KG1 (cell line): ENCODE results near the gene KIF13A.
"Not testable (repeated sequence)": the region's sequence is repeated elsewhere in the genome, so short reads cannot be mapped to it uniquely, and the experiment has no call there.

ENCODE experiments used
- DNase-seq: peaks from one replicate; lab custom pipeline; 2025; lab: John Stamatoyannopoulos, UW

KIF13A gene

GRCh38 chr6:17899491-17899890 lies 87.9 kb downstream of the KIF13A start:
- DNase-seq: no peak

- no peak for DNase-seq
Observed at GRCh38 chr6:17897681-17898080, 89.8 kb downstream of the KIF13A start.

GRCh38 chr6:17894905-17895304 lies 92.5 kb downstream of the KIF13A start:
- DNase-seq: no peak

- no peak for DNase-seq
Observed at GRCh38 chr6:17894191-17894590, 93.2 kb downstream of the KIF13A start.

GRCh38 chr6:17892097-17892686 lies 95.2 kb downstream of the KIF13A start:
- no peak for DNase-seq

- DNase-seq: no peak
Observed at GRCh38 chr6:17890309-17890708, 97.1 kb downstream of the KIF13A start.

GRCh38 chr6:17889777-17890176 lies 97.7 kb downstream of the KIF13A start:
- not testable (repeated sequence) for DNase-seq

- no peak for DNase-seq
Observed at GRCh38 chr6:17886891-17887290, 100.5 kb downstream of the KIF13A start.

- no peak for DNase-seq
Observed at GRCh38 chr6:17885889-17886576, 101.4 kb downstream of the KIF13A start.

- DNase-seq: peak; percentile 49
Observed at GRCh38 chr6:17884498-17885478, 102.6 kb downstream of the KIF13A start.

GRCh38 chr6:17883665-17884497 lies 103.6 kb downstream of the KIF13A start:
- DNase-seq: no peak

GRCh38 chr6:17881085-17881858 lies 106.2 kb downstream of the KIF13A start:
- DNase-seq: no peak

- no peak for DNase-seq
Observed at GRCh38 chr6:17879184-17879583, 108.3 kb downstream of the KIF13A start.

- DNase-seq: no peak
Observed at GRCh38 chr6:17878734-17879133, 108.7 kb downstream of the KIF13A start.

GRCh38 chr6:17877895-17878440 lies 109.5 kb downstream of the KIF13A start:
- DNase-seq: no peak

- DNase-seq: no peak
Observed at GRCh38 chr6:17877196-17877894, 110.1 kb downstream of the KIF13A start.

- DNase-seq: no peak
Observed at GRCh38 chr6:17874753-17875152, 112.7 kb downstream of the KIF13A start.

GRCh38 chr6:17872908-17873307 lies 114.5 kb downstream of the KIF13A start:
- no peak for DNase-seq

- no peak for DNase-seq
Observed at GRCh38 chr6:17871836-17872235, 115.6 kb downstream of the KIF13A start.

- DNase-seq: no peak
Observed at GRCh38 chr6:17871189-17871519, 116.3 kb downstream of the KIF13A start.
